CD4-positive, alpha-beta T cell treated with Interleukin-12 subunit alpha and Interleukin-12 subunit beta, for 1 hour (primary cell): ENCODE measurements around the gene TJP2.
"Not testable (repeated sequence)": the region's sequence is repeated elsewhere in the genome, so short reads cannot be mapped to it uniquely, and the experiment has no call there.

Experiments
- DNase-seq: peaks from one replicate; pipeline ENCODE4 v3.0.0-alpha.2; 2020

Gene TJP2

DNA sequence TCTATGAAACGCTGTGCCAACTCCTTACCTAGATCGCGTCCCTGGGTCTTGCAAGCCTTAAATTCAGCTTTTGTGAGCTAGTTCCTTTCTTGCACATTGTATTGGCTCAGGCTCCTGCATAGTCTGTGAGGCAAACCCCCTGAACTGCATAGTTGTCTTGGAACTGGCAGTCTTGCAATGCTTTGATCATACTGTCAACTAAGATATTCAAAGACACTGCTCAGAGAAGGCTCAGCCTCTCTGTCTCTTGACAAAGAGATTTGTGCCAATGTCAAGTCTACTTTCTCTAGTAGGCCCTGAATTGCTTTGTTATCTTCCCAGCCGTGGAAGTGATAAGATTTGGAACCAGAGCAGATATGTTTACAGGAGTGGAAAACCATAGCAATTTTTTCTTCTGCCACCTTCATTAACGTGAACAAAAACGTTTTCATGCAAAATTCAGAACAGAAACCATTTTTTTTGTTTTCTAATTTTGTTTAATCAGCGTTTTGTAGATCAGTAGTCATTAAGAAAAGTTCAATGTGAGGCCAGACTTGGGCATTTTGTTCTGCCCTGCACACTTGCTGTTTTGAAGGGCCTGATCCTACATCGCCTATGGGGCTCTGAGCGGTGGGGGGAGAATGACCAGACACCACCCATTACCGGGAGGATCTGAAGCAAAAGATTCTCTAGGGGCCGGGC, 123.4 kb downstream of the TJP2 start:
- DNase-seq, result no peak

DNA sequence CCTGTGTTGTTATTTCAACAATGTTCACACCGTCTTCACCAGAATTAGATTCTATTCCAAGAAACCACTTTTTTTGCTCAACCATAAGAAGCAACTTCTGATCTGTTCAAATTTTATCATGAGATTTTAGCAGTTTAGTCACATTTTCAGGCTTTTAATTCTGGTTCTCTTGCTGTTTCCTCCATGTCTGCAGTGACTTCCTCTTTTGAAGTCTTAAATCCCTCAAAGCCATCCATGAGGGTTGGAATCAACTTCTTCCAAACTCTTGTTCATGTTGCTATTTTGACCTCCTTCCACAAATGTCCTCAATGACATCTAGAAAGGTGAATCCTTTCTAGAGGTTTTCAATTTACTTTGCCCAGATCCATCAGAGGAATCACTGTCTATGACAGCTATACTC, 125.2 kb downstream of the TJP2 start:
- no peak for DNase-seq

DNA sequence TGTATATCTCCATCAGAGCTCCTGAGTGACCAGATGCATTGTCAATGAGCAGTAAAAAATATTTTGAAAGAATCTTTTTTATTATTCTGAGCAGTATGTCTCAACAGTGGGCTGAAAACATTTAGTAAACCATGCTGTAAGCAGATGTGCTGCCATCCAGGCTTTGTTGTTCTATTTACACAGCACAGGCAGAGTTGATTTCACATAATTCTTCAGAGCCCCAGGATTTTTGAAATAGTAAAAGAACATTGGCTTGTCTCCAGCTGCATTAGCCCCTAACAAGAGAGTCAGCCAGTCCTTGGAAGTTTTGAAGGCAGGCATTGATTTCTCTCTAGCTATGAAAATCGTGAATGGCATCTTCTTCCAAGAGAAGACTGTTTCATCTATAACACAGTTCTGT, 125.7 kb downstream of the TJP2 start:
- DNase-seq, result no peak

DNA sequence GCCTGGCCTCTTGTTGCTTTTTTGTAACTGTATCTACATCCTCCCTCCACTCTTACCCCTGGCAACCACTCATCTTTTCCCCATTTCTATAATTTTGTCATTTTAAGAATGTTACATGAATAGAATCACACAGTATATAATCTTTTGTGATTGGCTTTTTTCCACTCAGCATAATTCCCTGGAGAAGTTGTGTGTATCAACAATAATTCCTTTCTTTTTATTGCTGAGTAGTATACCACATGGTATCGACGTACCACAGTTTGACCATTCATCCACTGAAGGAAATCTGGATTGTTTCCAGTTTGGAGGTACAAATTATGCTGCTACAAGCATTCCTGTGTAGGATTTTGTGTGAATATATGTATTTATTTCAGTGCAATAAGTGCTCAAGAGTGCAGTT, 129.3 kb downstream of the TJP2 start:
- no peak for DNase-seq

DNA sequence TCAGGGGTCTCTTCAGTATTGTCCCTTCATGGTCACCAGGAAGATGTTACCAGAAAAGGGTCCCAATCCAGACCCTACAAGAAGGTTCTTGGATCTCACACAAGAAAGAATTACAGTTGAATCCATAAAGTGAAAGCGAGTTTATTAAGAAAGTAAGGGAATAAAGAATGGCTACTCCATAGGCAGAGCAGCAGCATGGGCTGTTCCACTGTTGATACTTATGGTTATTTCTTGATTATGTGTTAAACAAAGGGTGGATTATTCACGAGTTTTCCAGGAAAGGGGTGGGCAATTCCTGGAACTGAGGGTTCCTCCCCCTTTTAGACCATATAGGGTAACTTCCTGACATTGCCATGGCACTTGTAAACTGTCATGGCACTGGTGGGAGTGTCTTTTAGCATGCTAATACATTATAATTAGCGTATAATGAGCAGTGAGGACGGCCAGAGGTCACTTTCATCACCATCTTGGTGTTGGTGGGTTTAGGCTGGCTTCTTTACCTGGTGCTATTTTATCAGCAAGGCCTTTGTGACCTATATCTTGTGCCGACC, 132.9 kb downstream of the TJP2 start:
- DNase-seq, result not testable (repeated sequence)

DNA sequence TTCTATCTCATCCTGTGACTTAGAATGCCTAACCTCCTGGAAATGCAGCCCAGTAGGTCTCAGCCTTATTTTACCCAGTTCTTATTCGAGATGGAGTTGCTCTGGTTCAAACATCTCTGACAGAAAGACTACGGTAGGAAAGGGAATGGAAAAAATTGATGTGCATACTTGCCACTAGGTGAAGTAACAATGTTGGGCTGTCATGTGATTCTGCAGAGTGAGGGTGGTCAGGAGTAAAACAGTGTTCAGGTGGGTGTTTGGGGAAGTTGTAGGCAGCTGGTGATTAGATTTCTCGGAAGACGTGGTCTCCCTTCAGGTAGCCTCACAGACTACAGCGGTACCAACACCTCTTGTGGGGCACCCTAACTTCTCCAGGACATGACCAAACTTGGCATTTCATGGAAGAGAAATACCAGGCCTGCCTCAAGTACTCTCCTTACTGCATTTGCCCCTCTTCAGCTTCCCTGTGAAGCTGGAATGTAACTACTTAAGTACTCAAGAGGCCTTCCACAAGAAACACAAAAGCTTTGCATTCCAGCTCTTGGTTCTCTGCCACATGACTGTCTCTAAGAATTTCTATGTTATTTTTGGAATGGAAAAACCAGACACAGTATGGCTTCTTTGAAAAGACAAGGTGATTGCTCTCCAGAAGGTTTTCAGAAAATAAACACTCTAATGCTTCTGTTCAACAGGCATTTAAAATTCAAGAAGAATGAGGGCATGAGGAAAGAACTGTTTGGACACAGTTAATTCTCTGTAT, 133.5 kb downstream of the TJP2 start:
- DNase-seq, result no peak

DNA sequence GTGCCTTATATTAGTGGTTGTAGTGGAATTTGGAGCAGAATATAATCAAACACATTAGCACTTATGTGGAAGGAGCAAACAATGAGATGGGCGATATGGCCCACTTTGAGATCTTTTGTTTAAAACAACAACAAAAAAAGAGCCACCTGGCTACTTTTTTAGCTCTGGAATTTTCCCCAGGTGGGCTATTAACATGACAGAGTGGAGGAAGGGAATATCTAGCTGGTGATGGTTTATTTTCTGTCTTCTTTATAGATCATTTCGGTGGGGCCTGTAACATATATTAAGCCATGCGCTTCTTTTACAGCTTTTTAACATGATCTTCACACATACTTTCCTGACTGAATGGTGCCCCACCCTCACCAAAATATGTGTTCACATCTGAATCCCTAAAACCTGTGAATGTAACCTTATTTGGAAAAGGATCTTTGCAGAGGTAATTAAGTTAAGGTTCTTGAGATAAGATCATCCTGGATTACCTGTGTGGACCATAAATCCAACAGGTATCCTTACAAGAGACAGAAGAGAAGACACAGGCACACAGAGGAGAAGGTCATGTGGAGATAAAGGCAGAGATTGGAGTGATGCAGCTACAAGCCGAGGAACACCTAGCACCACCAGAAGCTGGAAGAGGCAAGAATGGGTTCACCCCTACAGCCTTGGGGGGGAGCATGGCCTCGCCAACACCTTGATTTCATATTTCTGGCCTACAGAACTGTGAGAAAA, 134.3 kb downstream of the TJP2 start:
- no peak for DNase-seq

DNA sequence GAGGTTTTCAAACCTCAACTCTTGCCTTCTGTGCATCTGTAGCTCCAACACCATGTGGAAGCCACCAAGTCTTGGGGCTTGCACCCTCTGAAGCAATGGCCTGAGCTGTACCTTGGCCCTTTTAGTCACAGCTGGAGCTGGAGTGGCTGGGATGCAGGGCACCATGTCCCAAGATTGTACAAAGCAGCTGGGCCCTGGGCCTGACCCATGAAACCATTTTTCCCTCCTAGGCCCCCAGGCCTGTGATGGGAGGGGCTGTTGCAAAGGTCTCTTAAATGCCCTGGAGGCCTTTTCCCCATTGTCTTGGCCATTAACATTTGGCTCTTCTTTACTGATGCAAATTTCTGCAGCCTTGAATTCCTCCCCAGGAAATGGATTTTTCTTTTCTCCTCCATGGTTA, 139.1 kb downstream of the TJP2 start:
- DNase-seq, result no peak

DNA sequence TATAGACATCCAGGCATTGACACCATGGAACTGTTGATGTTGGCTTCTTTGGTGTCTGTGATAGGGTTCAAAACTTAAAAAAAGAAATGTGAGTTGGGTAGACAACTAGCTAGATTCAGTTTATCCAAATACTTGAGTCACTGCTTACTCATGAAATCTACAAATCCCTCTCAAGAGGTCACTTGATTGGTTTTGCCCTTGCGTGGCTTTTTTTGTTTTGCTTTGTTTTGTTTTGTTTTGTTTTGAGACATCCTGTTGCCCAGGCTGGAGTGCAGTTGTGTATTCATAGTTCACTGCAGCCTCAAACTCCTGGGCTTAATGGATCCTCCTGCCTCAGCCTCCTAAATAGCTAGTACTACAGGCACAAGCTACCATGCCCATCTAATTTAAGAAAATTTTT, 140.5 kb downstream of the TJP2 start:
- DNase-seq, result no peak

DNA sequence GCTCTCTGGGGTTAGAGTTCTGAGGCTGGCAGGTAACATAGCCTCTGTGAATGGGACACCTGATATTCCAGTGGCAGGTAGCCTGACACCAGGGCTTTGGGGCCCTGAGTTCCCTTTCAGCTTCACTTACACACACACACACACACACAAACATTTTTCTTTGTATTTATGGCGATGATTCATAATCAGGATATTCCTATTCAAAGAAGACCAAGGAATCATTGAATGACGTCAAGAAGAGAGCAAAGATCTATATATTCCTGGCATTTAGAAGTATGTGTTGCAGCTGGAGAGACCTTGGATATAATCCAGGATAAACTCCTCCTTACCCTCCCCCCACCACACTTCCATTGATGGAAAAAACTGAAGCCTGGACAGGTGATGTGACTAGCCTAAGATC, 143.0 kb downstream of the TJP2 start:
- no peak for DNase-seq

DNA sequence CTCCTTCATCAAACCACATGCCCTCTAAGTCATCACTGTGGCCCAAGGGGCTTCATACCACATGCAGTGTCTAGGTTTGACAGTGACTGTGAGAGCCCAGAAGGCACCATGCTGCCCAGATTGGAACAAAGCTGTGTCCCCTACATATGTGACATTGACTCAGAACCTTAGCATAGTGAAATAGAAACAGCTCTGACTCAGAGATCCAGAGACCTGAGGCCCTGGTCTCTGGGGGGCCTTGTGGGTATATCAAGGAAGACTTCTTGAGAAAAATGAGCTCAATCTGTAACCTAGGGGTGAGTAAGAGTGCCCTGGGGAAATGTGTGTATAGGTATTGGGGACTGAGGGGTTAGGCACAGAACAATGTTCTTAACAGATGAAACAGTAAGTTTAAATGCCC, 143.8 kb downstream of the TJP2 start:
- DNase-seq, result no peak

DNA sequence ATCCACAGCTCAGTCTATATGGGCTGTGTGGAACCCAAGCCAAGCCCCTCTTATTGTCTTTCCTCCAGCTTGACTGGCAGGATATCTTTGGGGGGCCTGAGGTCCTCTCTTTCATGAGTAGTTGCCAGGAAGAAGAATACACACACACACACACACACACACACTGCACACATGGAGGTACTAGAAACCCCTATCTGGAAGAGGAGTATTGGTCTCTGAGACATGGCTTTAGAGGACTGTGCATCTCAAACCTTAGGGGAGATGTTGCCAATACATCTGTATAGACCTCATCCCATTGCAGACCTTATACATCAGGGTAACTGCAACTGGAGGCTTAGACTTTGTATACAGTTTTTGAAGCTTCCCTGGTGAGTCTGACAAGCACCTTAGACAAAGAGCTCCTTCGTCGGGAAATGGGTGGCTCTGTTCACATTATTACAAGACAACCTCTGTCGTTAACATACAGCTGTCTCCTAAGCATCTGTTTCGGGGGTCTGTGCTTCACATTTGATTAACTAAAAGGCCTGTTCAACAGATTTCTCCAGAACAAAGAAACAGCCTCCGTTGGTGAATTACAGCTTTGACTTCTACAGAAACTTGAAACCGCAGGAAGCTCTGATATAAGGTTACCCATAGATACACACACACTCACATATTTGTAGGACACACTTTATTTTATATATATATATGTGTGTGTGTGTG, 145.4 kb downstream of the TJP2 start:
- DNase-seq, result no peak

DNA sequence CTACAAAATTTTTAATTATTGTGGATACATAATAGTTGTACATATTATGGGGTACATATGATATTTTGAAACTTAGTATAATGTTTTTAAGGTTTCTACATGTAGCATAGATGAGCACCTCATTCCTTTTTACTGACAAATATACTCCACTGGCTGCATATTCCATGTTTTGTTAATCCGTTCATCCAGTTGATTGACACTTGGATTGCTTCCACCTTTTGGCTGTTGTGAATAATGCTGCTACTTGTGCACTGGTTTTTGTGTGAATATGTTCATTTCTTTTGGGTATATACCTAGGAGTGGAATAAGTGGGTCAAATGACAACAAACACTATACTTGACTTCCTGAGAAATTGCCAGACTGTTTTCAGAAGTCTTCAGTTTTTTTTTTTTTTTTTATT, 148.2 kb downstream of the TJP2 start:
- DNase-seq, result no peak

DNA sequence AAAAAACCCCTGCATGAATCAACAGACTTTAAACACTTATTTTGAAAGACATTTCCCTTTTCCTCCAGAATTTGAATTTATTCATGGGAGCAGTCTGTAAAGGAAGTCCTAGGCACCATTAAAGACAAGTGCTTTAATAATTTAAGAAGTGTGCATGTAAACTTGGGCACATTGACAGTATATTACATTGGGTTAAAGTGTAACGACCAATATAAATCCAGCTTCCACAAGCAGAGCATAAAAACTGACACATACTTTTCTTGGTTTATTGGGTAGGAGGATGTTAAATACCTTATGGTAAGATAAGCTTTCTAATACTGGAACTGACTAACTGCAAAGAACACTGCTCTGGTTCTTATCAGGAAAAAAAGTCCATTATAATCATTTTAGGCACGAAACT, 149.8 kb downstream of the TJP2 start:
- no peak for DNase-seq
